GM18870 (cell line): ENCODE measurements around the gene OTC.

Experiments used
- ATAC-seq: cut with Tn5 transposase; IDR thresholded peaks from one replicate; pipeline ENCODE4 v1.9.1; 2021; ENCODE audit warnings: moderate library complexity; ENCODE audit not compliant: unreplicated experiment

Gene OTC

GRCh38 chrX:38352362-38352761, at the start of gene OTC:
Gene OTC, plus strand, starts transcription at chrX:38352604. Its CDS starts 93 bp downstream, at chrX:38352697.
- ATAC-seq, result no peak

GRCh38 chrX:38304010-38304409, 48.4 kb upstream of the OTC start:
- ATAC-seq, result no peak

- no peak for ATAC-seq
These were observed 46.4 kb upstream of the OTC start for GRCh38 chrX:38305971-38306370.

DNA sequence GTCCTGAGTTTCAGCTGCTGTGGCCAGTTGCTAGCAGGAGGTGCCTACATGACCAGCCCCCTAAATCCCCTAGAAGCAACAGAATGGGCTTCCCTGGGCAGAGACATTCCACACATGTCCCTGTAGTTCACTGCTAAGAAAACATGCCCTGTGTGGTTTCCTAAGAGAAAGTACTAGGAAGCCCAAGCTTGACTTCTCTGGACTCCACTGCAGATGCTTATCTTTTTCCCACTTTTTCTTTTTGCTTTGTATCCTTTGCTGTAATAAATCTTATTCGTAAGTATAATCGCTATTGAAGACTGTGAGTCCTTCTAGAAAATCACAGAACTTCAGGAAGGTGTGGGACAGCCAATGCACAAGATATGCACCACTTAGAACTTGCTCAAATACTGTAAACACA, 40.7 kb upstream of the OTC start:
- ATAC-seq, result no peak

GRCh38 chrX:38312436-38312835, 40.0 kb upstream of the OTC start:
- no peak for ATAC-seq

- no peak for ATAC-seq
These were observed 39.2 kb upstream of the OTC start for GRCh38 chrX:38313190-38313589.

DNA sequence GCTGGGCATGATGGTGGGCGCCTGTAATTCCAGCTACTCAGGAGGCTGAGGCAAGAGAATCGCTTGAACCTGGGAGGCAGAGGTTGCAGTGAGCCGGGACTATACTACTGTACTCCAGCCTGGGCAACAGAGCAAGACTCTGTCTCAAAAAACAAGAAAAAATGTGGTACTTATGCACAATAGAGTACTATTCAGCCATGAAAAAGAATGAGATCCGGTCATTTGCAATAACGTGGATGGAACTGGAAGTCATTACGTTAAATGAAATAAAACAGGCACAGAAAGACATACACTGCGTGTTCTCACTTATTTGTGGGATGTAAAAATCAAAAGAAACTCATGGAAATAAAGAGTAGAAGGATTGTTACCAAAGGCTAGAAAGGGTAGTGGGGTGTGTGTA, 37.2 kb upstream of the OTC start:
- no peak for ATAC-seq

GRCh38 chrX:38318196-38318595, 34.2 kb upstream of the OTC start:
- ATAC-seq, result no peak

DNA sequence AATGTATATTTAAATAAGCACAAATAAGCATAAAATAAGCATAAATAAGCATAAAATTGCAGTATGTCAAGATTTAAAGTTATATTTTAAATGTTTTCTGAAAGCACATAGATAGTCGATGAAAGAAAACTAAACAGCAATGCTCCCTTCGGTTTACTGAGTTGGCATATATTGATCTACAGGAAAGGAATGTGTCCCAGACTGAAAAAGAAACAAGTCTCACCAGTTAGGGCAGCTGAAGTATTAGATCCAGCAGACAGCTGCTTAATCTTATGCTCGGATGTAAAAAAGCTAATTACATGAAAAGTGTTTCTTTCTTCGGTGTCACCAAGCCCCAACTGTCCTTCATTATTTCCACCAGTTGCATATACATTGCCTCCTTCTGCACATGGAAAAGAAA, 33.8 kb upstream of the OTC start:
- ATAC-seq, result no peak

- ATAC-seq, result no peak
These were observed 31.6 kb upstream of the OTC start for GRCh38 chrX:38320819-38321218.

- no peak for ATAC-seq
These were observed 26.3 kb upstream of the OTC start for GRCh38 chrX:38326086-38326485.

- ATAC-seq, result peak; percentile 90
These were observed 25.2 kb upstream of the OTC start, which contains the start of gene RPGR for GRCh38 chrX:38327007-38327774. Gene RPGR, minus strand, starts transcription at chrX:38327509. Its CDS starts 142 bp downstream, at chrX:38327367.

DNA sequence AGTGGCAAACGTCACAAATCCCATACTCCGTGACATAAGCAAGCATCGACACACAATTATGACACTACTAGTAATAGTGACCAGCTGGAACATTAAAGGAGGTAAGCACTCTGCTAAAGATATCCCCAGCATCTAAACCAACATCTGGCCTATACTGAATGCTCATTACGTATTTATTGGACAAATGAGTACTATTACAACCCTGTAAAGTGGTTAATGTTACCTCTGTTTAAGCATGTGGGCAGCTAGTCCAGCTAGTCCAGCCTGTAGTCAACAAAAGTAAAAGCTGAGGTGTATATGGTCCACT, 24.7 kb upstream of the OTC start:
- no peak for ATAC-seq

GRCh38 chrX:38332505-38332904, 19.9 kb upstream of the OTC start:
- ATAC-seq, result peak; percentile 74

- no peak for ATAC-seq
These were observed 17.0 kb upstream of the OTC start for GRCh38 chrX:38335382-38335781.

DNA sequence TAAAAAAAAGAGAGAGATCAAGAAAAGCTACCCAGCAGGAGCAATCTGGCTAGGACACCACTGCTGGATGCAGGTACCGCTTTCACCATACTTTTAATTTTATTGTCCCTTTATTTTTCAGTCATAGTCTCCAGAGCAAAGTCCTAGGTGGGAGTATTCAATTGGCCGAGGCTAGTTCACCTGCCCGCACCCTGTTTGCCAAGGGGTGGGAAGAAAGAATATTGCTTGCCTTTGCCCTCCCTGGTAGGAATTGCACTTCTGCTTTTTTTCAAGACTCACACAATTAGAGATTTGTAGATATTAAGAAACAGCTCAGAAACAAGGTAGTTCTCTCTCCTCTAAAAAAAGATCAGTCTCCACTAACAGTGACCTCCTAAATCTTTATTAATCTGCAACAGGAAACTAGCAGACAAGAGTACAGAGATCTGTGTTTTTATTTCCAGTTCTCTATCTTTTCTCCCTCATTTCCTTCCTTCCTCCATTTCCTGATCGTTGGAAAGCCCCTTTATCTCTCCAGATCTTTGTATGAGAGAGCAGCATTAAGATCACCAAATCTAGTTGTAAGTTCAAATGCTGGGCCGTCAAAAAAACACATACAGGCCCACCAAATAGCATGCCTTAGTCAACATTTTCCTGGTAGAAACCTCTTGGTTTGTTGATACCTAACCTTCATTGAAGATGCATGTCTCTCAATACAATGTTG, 15.7 kb upstream of the OTC start:
- ATAC-seq, result no peak

DNA sequence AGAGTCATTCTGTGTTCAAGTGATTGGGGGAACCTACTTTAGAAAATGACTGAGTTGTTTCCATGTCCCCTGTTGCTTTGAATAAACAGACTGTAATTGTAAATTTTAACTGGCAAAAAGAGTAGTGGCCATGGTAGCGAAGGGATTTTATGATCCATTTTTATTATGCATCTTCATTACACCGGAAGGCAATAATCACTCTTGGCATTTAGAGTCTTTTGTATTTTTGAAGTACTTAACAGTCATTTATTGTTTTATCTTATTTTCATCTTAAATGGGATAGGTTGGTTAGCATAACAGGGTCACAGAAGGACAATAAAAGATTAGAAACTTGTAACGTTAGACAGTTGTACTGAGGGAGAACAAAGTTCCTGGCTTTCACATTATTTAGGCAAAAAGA, 11.0 kb upstream of the OTC start:
- ATAC-seq, result no peak

DNA sequence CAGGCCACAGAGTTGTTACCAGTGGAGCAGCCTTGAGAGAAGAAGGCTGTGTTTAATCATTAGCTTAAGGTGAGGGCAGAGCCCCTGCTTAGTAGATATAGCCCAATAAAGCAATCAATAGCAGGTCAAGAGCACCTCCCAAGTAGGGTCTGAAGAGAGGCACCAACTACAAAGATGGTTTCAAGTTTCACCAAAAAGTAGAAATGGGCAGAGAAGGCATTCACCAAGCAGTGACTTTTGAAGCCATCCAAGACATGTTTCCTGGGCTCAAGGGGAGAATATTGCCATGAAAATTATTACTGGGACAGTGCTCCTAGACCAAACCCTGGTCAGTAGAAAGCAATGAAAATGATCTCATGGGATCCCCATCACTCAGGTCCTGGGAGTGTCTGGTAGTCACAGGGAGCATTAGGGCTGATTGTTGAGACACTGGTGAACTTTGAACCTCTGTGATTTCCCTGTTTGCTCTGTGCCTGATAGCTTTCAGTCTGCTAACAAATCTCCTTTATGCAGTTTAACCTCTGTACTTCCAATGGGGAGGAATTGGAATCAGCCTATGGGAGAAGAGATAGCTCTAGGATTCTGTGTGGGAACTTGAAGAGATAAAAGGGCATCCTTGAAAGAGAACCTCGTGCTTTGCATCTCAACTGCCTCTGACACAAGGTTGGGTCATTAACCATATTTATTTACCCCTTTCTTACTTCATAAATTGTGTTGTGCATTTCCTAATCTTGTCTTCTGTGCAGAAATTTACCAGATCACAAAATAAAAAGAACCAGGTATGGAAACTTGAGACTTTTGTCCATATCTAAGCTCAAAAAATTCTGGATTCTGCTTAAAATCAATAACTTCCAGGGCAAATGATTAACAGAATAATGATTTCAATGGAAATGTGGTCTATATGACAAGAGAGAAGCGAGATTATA, 9.3 kb upstream of the OTC start:
- ATAC-seq, result no peak

GRCh38 chrX:38346150-38346549, 6.3 kb upstream of the OTC start:
- ATAC-seq, result no peak

DNA sequence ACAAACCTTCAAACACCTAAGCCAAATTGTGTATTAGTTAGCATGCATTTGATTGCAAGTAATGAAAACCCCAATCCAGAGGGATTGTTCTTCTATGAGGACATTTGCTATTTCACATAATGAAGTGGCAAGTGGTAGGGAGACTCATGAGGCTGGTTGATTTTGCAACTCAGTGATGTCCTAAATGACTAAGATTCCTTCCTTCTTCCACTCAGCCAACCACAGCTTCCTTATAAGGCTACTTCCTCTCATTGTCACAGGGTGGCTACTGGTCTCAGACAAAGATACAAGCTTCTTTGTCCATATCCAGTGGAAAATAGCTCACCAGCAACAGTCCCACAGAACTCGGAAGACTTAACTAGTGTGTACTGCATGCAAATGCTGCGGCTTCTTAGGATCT, 5.3 kb upstream of the OTC start:
- ATAC-seq, result peak; percentile 78

DNA sequence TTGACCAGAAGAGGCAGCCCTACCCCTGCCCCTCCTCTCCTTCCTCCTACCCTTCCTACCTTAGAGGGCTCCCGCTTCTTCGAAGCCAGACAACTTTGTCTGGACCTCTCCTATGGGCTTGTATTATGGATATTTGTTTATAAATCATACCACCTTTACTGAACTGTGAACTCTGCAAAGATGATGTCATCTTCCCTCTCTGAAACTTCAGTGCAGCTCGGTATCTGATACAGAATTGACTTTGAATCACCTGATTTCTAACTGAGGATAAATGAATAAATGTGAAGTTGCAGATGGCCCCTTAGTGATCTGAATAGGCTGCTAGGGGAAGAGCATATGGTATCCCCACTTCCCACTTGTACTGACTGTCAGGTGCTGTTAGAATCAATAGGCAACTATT, 1.1 kb upstream of the OTC start:
- no peak for ATAC-seq

GRCh38 chrX:38356401-38356800, 4.0 kb downstream of the OTC start:
- ATAC-seq, result no peak
